Caco-2 (cell line): Measurements from ENCODE around the gene APOL1. TPM values are rescaled to one million over a fixed set of nuclear protein-coding genes. Genes with fewer than 3 reads are reported as not detected.

Experiments used
- BruUV-seq: library from RNA; stranded (reverse); fragments of 400-500 nt; replicated peaks from 2 replicates; lab custom pipeline; 2021; lab: Mats Ljungman, UMichigan
- CTCF ChIA-PET: fragments of 300-600 bp; sonication (Branson Sonifier 250); formaldehyde crosslinking; loops from one replicate; lab custom pipeline; 2022; ENCODE audit warnings: antibody characterized with exemption; lab: Charles Lee
- POLR2A ChIA-PET: fragments of 300-600 bp; sonication (Branson Sonifier 250); formaldehyde crosslinking; loops from one replicate; lab custom pipeline; 2022; ENCODE audit warnings: antibody characterized with exemption; lab: Charles Lee
- DNase-seq, 2 experiments: peaks; one replicate each; pipeline versions ENCODE4 v3.0.0 to v3.0.0-alpha.2; 2020 to 2022
- H3K27me3 ChIP-seq: replicated peaks from 2 replicates; pipeline ENCODE4 v1.6.0; 2011; ENCODE audit warnings: low read length; ENCODE audit not compliant: control insufficient read depth, insufficient read depth
- H3K36me3 ChIP-seq: 2 replicates; pipeline ENCODE4 v1.5.1; 2011; ENCODE audit warnings: low read length; ENCODE audit not compliant: control insufficient read depth, insufficient read depth
- H3K4me1 ChIP-seq: fragments of 250-450 bp; sonication (Bioruptor Pico); 2 replicates; pipeline ENCODE4 v1.5.1; 2020; ENCODE audit warnings: mild to moderate bottlenecking
- H3K4me3 ChIP-seq: 2 replicates; pipeline ENCODE4 v1.5.1; 2011; ENCODE audit warnings: low read depth, mild to moderate bottlenecking, control low read depth, low read length
- H3K9me3 ChIP-seq: fragments of 250-450 bp; sonication (Bioruptor Pico); 2 replicates; pipeline ENCODE4 v1.5.1; 2020; ENCODE audit warnings: mild to moderate bottlenecking, moderate library complexity
- H3K27ac Mint-ChIP-seq: one replicate; pipeline ENCODE4 v1.8.0; 2022; ENCODE audit warnings: mixed read lengths; ENCODE audit not compliant: unreplicated experiment
- H3K27me3 Mint-ChIP-seq: one replicate; pipeline ENCODE4 v1.8.0; 2022; ENCODE audit warnings: mixed read lengths; ENCODE audit not compliant: insufficient read depth, unreplicated experiment
- H3K36me3 Mint-ChIP-seq: one replicate; pipeline ENCODE4 v1.8.0; 2022; ENCODE audit warnings: mild to moderate bottlenecking, mixed read lengths; ENCODE audit not compliant: insufficient read depth, unreplicated experiment
- H3K4me1 Mint-ChIP-seq: one replicate; pipeline ENCODE4 v1.8.0; 2022; ENCODE audit warnings: low read depth, mixed read lengths; ENCODE audit not compliant: unreplicated experiment
- H3K4me3 Mint-ChIP-seq: one replicate; pipeline ENCODE4 v1.8.0; 2022; ENCODE audit warnings: mild to moderate bottlenecking, moderate library complexity, mixed read lengths; ENCODE audit not compliant: unreplicated experiment
- H3K9me3 Mint-ChIP-seq: one replicate; pipeline ENCODE4 v1.8.0; 2022; ENCODE audit warnings: mixed read lengths; ENCODE audit not compliant: unreplicated experiment
- CTCF ChIP-seq, 2 experiments: fragments of 200-600 bp in 1 of 2; IDR thresholded peaks; 1 replicate in 1 of 2; 2 replicates in 1 of 2; pipeline versions ENCODE4 v1.5.1 to v1.8.0; 2011 to 2022; ENCODE audit warnings: antibody characterized with exemption in 1 of 2, control low read depth in 1 of 2, inconsistent platforms in 1 of 2, low read depth in 1 of 2, low read length in 1 of 2, mild to moderate bottlenecking in 1 of 2, moderate library complexity in 1 of 2; ENCODE audit not compliant: insufficient read depth in 1 of 2, severe bottlenecking in 1 of 2, unreplicated experiment in 1 of 2
- intact Hi-C: fragments of 100-400 bp; cut with micrococcal nuclease; formaldehyde crosslinking; loops from one replicate; pipeline ENCODE4 v1.10.0; 2022; ENCODE audit not compliant: unreplicated experiment
- total RNA-seq: library from RNA; stranded (reverse); gene quantifications from 2 replicates; pipeline ENCODE4 v1.2.3, GENCODE V29; 2022

Gene APOL1
- total RNA-seq, 1 experiment from 2014 or later = 0.39 TPM

- no peak for DNase-seq
- Histone ChIP-seq H3K36me3 (no peaks in the 10 kb centered on the region), H3K4me1 (no peaks in the 10 kb centered on the region), H3K27me3 (no peaks in the 10 kb centered on the region), H3K4me3 (no peak overlapping the region), H3K9me3 (no peaks in the 10 kb centered on the region)
- H3K4me1 Mint-ChIP-seq = peaks cover 24% of the 10 kb centered on the region
- TF ChIP-seq CTCF (IDR thresholded peaks at IDR 0.05; ENCODE audit: insufficient read depth in 1 of 2, low read depth in 1 of 2, low read length in 1 of 2, severe bottlenecking in 1 of 2, unreplicated experiment in 1 of 2) = no peak
- peaks cover 6% of the 10 kb centered on the region for H3K27me3 Mint-ChIP-seq
- no peak overlapping the region for H3K4me3 Mint-ChIP-seq
- CTCF ChIA-PET = no interaction called here
- H3K36me3 Mint-ChIP-seq = no peaks in the 10 kb centered on the region
- H3K9me3 Mint-ChIP-seq = no peaks in the 10 kb centered on the region
- intact Hi-C loops = loop anchor here (5.0 to 10.0 kb wide), 2 partner anchors 41 to 51 kb away; no protein-coding TSS in a partner anchor
- POLR2A ChIA-PET = no interaction called here
- no peak overlapping the region for H3K27ac Mint-ChIP-seq
- BruUV-seq = no TSS peak
These were observed 29.4 kb upstream of the APOL1 start for GRCh38 chr22:36223504-36223903.

GRCh38 chr22:36224245-36224644, 28.7 kb upstream of the APOL1 start:
- Histone ChIP-seq H3K36me3 (no peaks in the 10 kb centered on the region), H3K27me3 (no peaks in the 10 kb centered on the region), H3K4me1 (no peaks in the 10 kb centered on the region), H3K4me3 (no peak overlapping the region), H3K9me3 (no peaks in the 10 kb centered on the region)
- no peak overlapping the region for H3K4me3 Mint-ChIP-seq
- ChIA-PET POLR2A (no interaction called here), CTCF (interaction anchor here (1.5 kb wide), 1 partner anchor 29 kb away, joined by 5 read pairs; no protein-coding TSS in a partner anchor)
- peaks cover 3% of the 10 kb centered on the region for H3K27me3 Mint-ChIP-seq
- H3K27ac Mint-ChIP-seq = no peak overlapping the region
- no peak for DNase-seq
- intact Hi-C loops = loop anchor here (5.0 to 10.0 kb wide), 2 partner anchors 42 to 51 kb away; no protein-coding TSS in a partner anchor
- no peaks in the 10 kb centered on the region for H3K9me3 Mint-ChIP-seq
- peaks cover 24% of the 10 kb centered on the region for H3K4me1 Mint-ChIP-seq
- TF ChIP-seq CTCF (IDR thresholded peaks at IDR 0.05; ENCODE audit: insufficient read depth in 1 of 2, low read depth in 1 of 2, low read length in 1 of 2, severe bottlenecking in 1 of 2, unreplicated experiment in 1 of 2) = no peak
- BruUV-seq = no TSS peak
- H3K36me3 Mint-ChIP-seq = no peaks in the 10 kb centered on the region

GRCh38 chr22:36225333-36225922, 27.5 kb upstream of the APOL1 start:
- no peak overlapping the region for H3K4me3 Mint-ChIP-seq
- Histone ChIP-seq H3K4me1 (no peaks in the 10 kb centered on the region), H3K36me3 (no peaks in the 10 kb centered on the region), H3K4me3 (no peak overlapping the region), H3K9me3 (no peaks in the 10 kb centered on the region), H3K27me3 (no peaks in the 10 kb centered on the region)
- H3K4me1 Mint-ChIP-seq = peaks cover 19% of the 10 kb centered on the region
- intact Hi-C loops = loop anchor here (10.0 kb wide), 1 partner anchor 49 kb away; no protein-coding TSS in a partner anchor
- H3K9me3 Mint-ChIP-seq = no peaks in the 10 kb centered on the region
- ChIA-PET CTCF (interaction anchor here (1.5 kb wide), 1 partner anchor 31 kb away, joined by 5 read pairs; no protein-coding TSS in a partner anchor), POLR2A (no interaction called here)
- TF ChIP-seq CTCF (IDR thresholded peaks at IDR 0.05; ENCODE audit: insufficient read depth in 1 of 2, low read depth in 1 of 2, low read length in 1 of 2, severe bottlenecking in 1 of 2, unreplicated experiment in 1 of 2) = no peak
- H3K27ac Mint-ChIP-seq = no peak overlapping the region
- H3K27me3 Mint-ChIP-seq = peaks cover 3% of the 10 kb centered on the region
- DNase-seq = no peak
- BruUV-seq = no TSS peak
- no peaks in the 10 kb centered on the region for H3K36me3 Mint-ChIP-seq
